Lower leg skin (tissue), 4 donors: ENCODE data around the gene RPL10. TPM values are rescaled to one million over a fixed set of nuclear protein-coding genes. Genes with fewer than 3 reads are reported as not detected.

ENCODE experiments used
- DNase-seq, 2 donors: peaks; one replicate each; pipeline ENCODE4 v3.0.0-alpha.2; 2019; ENCODE audit warnings: low spot score in 2 of 2
- H3K4me3 ChIP-seq: fragments of 200-600 bp; sonication (generic); 2 replicates; pipeline ENCODE4 v1.5.1; 2017; ENCODE audit warnings: mild to moderate bottlenecking, low read depth; ENCODE audit not compliant: poor library complexity, severe bottlenecking
- CTCF ChIP-seq, 3 donors: fragments of 450-650 bp; IDR thresholded peaks; one replicate each; pipeline ENCODE4 v1.5.1; 2016; ENCODE audit warnings: antibody characterized with exemption in 3 of 3, mild to moderate bottlenecking in 3 of 3, moderate library complexity in 2 of 3
- POLR2A ChIP-seq, 2 donors: fragments of 450-650 bp; IDR thresholded peaks; one replicate each; pipeline ENCODE4 v1.6.1; 2016 to 2017; ENCODE audit warnings: antibody characterized with exemption in 2 of 2, mild to moderate bottlenecking in 1 of 2, moderate library complexity in 1 of 2
- WGBS, 2 donors: methylation state at CpG; one replicate each; pipeline ENCODE4 v1.1.5; 2018; 5-methylcytosine and 5-hydroxymethylcytosine counted together
- intact Hi-C: fragments of 100-400 bp; cut with DNase I; formaldehyde crosslinking; loops from one replicate; pipeline ENCODE4 v1.15.0; 2023; ENCODE audit warnings: low total_unique reads
- total RNA-seq, 4 donors: library from RNA; depleted of rRNA; stranded (reverse); fragments of >200 nt; gene quantifications; one replicate each; pipeline ENCODE4 v1.1.0, GENCODE V29; 2016

RPL10 gene
- total RNA-seq, 4 donors from 2014 or later: 3,266 to 8,500 (median 5,564) TPM

GRCh38 chrX:154402622-154403127 is 4.5 kb downstream of the RPL10 start:
- 87 to 88% methylated on average over 3 to 15 of the region's 19 CpGs for WGBS, 2 donors
- intact Hi-C loops: no loop called here
- H3K4me3 ChIP-seq: no peak overlapping the region
- TF ChIP-seq CTCF (IDR thresholded peaks at IDR 0.05): no peak
- no peak for DNase-seq

GRCh38 chrX:154403192-154403591 is 5.0 kb downstream of the RPL10 start:
- intact Hi-C loops: no loop called here
- no peak for DNase-seq
- TF ChIP-seq POLR2A (IDR thresholded peaks at IDR 0.05) (no peak), CTCF (IDR thresholded peaks at IDR 0.05) (no peak)
- 87 to 93% methylated on average over 9 to 10 of the region's 10 CpGs for WGBS, 2 donors
- no peak overlapping the region for H3K4me3 ChIP-seq

- H3K4me3 ChIP-seq: no peak overlapping the region
- intact Hi-C loops: no loop called here
- WGBS, 2 donors: 68 to 92% methylated on average over 4 of the region's 4 CpGs
- no peak for TF ChIP-seq CTCF (IDR thresholded peaks at IDR 0.05)
- no peak for TF ChIP-seq POLR2A (IDR thresholded peaks at IDR 0.05)
- no peak for DNase-seq
Observed at GRCh38 chrX:154403858-154404257, 5.7 kb downstream of the RPL10 start.

GRCh38 chrX:154404625-154405192 is 6.5 kb downstream of the RPL10 start:
- H3K4me3 ChIP-seq: no peak overlapping the region
- TF ChIP-seq POLR2A (IDR thresholded peaks at IDR 0.05): no peak
- TF ChIP-seq CTCF (IDR thresholded peaks at IDR 0.05): no peak
- intact Hi-C loops: no loop called here
- 86 to 95% methylated on average over 9 to 16 of the region's 16 CpGs for WGBS, 2 donors
- DNase-seq: no peak

- TF ChIP-seq POLR2A (IDR thresholded peaks at IDR 0.05) (no peak), CTCF (IDR thresholded peaks at IDR 0.05) (no peak)
- no peak overlapping the region for H3K4me3 ChIP-seq
- intact Hi-C loops: no loop called here
- no peak for DNase-seq
- WGBS, 2 donors: 64 to 65% methylated on average over 10 of the region's 10 CpGs
Observed at GRCh38 chrX:154408659-154409221, 10.6 kb downstream of the RPL10 start.
